Activated T-cell treated with anti-CD3 and anti-CD28 coated beads for 48 hours (primary cell): ENCODE data around the gene ADIG.

ENCODE experiments used
- DNase-seq: peaks from one replicate; pipeline ENCODE4 v3.0.0-alpha.2; 2020; ENCODE audit warnings: low read depth

ADIG gene

GRCh38 chr20:38602185-38602581 is 21.2 kb downstream of the ADIG start:
- no peak for DNase-seq

GRCh38 chr20:38603286-38603685 is 22.3 kb downstream of the ADIG start:
- no peak for DNase-seq

GRCh38 chr20:38604873-38605303 is 23.9 kb downstream of the ADIG start:
- DNase-seq: no peak

DNA sequence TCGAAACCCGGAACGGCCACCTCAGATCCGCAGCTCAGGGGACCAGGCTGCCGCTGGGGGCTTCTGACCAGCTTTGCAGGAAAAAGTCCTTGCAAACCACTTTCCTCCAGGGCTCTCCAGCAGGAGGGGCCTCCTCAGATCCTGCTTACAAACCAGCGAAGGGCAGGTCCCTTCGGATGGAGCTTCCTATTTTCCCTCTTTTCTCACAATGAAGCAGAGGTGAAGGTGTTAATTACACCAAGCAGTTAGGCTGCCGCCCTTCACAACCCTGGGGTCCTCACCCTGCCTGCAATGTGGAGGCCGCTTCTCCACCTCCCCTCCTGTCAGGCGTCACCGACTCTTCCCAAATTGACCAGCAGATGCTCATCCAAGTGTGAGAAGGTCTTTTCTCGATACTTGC is 26.4 kb downstream of the ADIG start:
- no peak for DNase-seq

DNA sequence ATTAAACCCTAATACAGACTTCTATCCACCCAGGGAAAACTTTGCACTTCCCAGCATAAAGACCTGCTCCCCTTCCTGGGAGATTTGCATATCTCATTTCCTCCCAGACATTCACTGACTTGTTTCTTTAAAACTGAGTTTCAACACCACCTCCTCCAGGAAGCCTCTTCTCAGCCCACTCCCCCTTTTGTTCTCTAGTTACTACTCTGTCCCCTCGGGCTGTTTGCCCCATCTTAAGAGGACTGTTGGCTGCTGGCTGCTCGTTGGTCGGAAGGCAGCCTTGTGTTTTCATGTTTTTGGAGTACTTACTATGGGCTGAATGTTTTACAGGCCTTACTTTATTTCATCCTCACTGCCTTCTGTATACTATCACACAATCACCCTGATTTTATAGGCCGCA is 27.2 kb downstream of the ADIG start:
- DNase-seq: no peak

GRCh38 chr20:38609815-38610214 is 28.8 kb downstream of the ADIG start:
- DNase-seq: no peak

DNA sequence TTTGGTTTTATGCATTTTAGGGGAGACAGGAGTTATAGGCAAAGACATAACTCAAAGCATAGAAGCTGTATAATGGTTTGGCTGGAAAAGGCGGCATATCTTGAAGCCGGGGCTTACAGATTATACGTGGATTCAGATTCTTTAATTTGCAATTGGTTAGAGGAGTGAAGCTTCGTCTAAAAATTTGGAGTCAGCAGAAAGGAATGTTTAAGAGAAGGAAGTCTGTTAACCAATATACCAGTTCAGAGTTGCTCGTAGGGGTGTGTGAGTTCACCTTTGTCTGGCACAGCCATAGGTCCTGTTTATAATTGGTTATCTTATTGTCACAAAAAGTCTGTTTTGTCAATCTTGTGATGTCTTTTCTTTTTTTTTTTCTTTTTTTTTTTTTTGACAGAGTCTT is 29.5 kb downstream of the ADIG start:
- DNase-seq: no peak

- DNase-seq: no peak
Measured at GRCh38 chr20:38612751-38613515, 31.9 kb downstream of the ADIG start.

DNA sequence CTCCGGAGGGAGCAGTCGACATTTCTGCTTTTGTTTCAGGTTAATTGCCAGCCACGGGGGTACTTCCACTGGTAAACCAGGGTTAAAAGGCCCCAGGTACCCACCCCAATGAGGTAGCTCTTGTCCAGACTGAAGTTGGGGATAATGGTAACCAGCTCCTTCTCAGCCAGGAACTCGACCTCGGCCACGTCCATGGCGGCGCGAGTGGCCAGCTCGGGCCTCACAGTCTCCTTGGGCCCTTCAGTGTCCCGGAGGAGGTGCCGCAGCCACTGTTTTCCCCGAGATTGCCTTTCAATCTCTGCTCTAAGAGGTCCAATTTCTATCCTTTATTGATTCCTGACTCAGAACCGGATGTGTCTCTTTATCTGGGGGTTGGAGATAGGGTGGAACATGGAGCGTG is 34.3 kb downstream of the ADIG start:
- DNase-seq: no peak

DNA sequence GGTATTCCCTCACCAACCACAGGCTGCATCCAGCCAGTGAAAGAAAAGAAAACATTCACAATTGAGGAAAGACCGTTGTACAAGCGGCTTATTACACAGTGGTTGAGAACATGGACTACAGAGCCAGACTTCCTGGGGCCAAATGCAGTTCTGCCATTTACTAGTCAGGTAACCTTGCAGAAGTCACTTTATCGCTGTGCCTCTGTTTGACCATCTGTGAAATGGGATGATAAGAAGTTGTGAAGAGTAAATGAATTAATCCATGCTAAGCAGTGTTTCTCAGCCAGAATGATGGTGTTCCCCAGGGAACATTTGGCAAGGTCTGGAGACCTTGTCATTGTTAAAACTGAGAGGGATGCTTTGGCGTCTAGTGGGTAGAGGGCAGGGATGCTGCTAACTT is 35.5 kb downstream of the ADIG start:
- DNase-seq: no peak

DNA sequence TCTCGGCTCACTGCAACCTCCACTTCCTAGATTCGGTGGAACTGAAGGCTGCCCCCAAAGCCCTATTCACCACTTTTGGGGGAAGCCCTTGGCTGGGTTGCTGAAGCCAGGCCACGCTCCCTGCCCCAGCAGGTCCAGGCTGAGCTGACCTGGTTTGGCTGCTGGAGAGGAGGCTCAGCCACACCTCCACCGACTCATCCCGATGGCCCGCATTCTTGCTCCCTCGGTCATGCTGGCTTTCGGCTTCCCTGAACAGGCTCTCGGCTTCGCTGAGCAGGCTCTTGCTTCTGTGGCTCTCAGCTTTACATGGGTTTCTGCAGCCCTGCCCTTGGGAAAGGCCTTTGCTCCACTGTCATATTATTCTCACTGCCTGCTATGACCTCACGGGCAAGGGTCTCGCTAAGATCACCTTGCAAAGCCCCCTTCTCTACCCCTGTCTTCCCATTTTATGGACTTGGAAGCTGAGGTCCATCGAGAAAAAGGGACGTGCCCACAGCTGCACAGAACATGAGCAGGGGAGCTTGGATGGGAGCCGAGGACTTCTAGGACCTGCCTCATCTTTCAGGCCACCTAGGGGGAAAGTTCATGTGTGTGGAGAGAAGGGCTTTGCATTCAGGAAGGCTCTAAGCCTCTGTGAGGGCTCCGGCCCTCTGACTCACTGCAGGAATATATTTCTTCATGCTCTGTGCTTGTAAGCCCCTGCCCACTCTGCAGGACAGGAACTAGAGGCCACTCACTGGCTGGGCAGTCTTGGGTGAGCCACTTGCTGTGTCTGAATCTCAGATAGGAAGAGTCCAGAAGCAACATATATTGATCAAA is 36.2 kb downstream of the ADIG start:
- DNase-seq: no peak

- DNase-seq: no peak
Measured at GRCh38 chr20:38617830-38618196, 36.8 kb downstream of the ADIG start.

- DNase-seq: no peak
Measured at GRCh38 chr20:38620441-38620840, 39.4 kb downstream of the ADIG start.

- DNase-seq: no peak
Measured at GRCh38 chr20:38623061-38623460, 42.1 kb downstream of the ADIG start.

DNA sequence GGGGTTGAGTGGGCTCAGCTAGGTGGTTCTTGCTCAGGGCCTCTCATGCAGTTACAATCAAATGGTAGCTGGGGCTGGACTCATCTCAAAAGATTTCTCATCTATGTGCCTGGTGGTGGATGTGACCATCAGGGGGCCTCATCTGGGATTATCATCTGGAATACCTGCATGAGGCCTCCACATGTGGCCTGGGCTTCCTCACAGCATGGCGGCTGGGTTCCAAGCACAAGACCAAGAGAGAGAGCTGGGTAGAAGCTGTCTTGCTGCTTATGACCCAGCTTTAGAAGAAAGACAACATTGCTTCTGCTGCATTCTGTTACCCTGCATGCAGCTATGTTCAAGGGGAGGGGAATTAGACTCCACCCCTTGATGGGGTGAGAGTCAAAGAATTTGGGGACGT is 43.1 kb downstream of the ADIG start:
- DNase-seq: no peak

GRCh38 chr20:38625896-38626295 is 44.9 kb downstream of the ADIG start:
- DNase-seq: no peak

DNA sequence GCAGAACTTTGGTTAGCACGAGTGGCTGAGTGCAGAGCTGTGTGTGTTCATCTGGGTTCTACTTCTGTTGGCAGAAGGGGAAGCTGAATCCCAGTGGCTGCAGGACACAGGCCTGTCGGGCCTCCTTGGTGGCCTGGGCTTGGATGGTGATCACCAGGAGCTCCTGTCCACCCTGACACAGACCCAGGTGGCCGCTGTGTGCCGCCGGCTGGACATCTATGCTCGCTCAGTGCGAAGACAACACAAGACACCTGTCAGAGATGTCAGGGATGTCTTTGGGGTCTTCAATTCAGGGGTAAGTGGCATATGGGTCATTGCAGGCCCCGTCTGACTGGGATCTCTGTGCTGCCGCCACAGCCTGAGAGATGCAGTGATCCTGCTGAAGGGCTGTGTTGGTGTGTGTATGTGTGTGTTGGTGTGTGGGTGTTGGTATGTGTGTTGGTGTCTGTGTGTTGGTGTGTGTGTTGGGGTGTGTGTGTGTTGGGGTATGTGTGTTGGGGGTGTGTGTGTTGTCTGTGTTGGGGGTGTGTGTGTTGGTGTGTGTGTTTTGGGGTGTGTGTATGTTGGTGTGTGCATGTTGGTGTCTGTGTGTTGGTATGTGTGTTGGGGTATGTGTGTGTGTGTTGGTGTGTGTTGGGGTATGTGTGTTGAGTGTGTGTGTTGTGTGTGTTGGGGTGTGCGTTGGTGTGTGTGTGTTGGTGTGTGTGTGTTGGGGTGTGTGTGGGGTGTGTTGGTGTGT is 46.1 kb downstream of the ADIG start:
- DNase-seq: no peak

- no peak for DNase-seq
Measured at GRCh38 chr20:38628580-38629470, 47.8 kb downstream of the ADIG start.

DNA sequence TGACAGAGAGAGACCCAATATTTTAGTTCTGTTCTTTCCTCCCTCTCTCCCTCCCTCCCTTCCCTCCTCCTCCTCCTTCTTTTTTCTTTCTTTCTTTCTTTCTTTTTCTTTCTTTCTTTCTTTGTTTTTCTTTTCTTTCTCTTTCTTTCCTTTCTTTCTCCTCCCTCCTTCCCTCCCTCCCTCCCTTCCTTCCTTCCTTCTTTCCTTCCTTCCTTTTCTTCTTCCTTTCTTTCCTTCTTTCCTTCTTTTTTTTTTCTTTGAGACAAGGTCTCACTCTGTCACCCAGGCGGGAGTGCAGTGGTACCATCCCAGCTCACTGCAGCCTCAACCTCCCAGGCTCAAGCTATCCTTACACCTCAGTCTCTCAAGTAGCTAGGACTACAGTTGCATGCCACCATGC is 49.0 kb downstream of the ADIG start:
- DNase-seq: no peak

DNA sequence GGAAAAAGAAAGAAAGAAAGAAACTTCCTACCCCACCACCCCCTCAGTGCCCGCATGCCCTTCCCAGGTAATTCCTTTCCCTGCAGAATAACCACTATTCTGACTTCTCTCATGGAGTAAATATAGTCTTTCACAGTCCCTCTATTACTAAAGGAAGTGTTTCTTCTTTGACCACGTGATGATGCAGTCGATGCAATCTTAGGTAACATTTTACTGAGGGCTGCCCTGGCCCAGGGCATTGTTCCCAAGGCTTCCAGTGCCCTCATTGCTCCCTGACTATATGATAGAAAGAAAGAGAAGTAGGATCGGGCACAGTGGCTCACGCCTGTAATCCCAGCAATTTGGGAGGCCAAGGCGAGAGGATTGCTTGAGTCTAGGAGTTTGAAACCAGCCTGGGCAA is 49.7 kb downstream of the ADIG start:
- no peak for DNase-seq

DNA sequence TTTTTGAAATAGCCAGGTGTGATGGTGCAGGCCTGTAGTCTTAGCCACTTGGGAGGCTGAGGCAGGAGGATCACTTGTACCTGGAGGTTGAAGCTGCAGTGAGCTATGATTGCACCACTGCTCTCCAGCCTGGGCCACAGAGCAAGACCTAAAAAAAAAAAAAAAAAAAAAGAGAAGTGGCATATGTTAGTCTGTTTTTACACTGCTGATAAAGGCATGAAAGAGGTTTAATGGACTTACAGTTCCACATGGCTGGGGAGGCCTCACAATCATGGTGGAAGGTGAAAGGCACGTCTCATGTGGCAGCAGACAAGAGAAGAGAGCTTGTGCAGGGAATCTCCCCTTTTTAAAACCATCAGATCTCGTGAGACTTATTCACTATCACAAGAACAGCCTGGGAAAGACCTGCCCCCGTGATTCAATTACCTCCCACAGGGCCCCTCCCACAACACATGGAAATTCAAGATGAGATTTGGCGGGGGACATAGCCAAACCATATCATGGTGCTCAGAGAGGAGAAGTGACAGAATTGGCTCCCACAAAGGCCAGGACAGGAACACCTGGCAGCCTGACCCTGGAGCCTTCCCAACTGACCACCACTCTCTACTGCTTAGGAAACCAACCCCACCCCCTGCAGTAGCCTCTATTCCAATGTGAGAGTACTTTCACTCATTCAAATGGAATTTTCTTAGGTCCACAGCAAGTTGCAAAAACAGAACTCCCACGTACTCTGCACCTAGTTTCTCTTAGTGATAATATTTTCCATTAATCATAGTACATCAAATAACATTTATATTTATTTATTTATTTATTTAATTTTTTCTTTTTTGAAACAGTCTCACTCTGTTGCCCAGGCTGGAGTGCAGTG is 50.4 kb downstream of the ADIG start:
- no peak for DNase-seq
